Thyroid gland (tissue), 4 donors: Measurements from ENCODE around the gene MAML3.

ENCODE experiments used
- CTCF ChIP-seq, 6 experiments: fragments of 200-600 bp in 3 of 6; fragments of 450-650 bp in 3 of 6; sonication (generic) in 3 of 6; IDR thresholded peaks; one replicate each; pipeline ENCODE4 v1.5.1; 2016 to 2019; ENCODE audit warnings: antibody characterized with exemption in 6 of 6, mild to moderate bottlenecking in 2 of 6, inconsistent platforms in 1 of 6, moderate library complexity in 1 of 6
- POLR2A ChIP-seq, 2 donors: fragments of 450-650 bp; IDR thresholded peaks; one replicate each; pipeline ENCODE4 v1.6.1; 2017; ENCODE audit warnings: antibody characterized with exemption in 2 of 2, mild to moderate bottlenecking in 2 of 2, moderate library complexity in 1 of 2

- TF ChIP-seq CTCF (IDR thresholded peaks at IDR 0.05) = peak in 4 of 6 experiments; percentile 57 to 77 (median 73)
- no peak for TF ChIP-seq POLR2A (IDR thresholded peaks at IDR 0.05)
These were observed 141.1 kb downstream of the MAML3 start for GRCh38 chr4:140012688-140013486.
